CD4-positive, alpha-beta T cell treated with Interleukin-15 for 4 hours (primary cell): Measurements from ENCODE around the gene WARS2.

Source experiments
- DNase-seq: peaks from one replicate; pipeline ENCODE4 v3.0.0-alpha.2; 2020; ENCODE audit warnings: low spot score

Gene WARS2

DNA sequence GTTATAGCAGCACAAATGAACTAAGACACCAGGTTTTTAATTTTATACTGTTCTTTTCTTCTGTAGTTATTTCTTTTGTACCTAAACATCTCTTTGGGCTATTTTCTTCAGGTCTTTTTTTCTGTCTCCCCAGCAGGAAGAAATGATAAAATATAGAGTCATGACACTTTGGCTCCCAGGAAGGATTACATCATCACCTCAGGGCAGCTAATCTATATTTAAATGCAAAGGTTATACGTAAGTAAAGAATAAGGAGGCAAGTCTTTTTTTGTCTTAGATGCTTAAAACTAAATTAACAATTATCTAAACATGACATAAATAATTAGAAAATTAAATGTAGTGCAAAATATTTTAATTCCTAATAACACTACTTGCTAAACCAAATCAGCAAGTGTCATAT, 57.0 kb downstream of the WARS2 start:
- DNase-seq: no peak

DNA sequence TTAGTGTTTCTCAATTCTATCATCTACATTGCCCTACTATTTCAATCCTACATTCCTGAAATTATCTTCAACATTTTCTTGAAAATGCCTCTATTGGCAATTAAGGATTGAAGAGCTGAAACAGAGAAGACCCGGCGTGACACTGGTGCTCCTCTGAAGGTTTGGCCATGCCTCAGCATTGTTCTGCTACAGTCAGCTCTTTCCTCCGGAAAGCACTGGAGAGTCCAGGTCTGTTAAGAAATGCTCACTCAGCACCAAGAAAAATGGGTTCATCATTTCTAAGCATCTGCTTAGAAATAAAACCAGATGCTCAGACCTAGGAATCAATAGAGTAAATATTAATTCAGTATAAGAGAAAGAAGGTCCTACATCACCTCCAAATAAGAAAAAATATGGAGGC, 58.8 kb downstream of the WARS2 start:
- DNase-seq: no peak

DNA sequence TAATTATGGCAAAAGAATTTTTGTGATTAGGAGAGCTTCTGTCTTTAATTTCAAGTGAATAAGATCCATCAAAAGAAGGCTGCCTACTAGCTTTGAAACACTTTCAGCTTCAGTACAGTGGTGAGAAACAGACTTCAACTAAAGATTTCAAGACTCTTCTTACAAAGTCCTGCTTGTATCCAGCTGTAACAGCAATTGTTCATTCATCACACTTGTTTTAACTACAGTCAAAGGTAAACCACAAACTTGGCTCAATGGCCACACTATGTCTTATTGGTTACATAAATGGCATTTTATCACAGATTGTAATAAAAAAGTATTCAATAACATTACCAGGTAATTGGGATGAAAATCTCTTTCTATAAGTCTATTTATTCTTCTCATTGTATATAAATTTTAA, 59.2 kb downstream of the WARS2 start:
- no peak for DNase-seq

DNA sequence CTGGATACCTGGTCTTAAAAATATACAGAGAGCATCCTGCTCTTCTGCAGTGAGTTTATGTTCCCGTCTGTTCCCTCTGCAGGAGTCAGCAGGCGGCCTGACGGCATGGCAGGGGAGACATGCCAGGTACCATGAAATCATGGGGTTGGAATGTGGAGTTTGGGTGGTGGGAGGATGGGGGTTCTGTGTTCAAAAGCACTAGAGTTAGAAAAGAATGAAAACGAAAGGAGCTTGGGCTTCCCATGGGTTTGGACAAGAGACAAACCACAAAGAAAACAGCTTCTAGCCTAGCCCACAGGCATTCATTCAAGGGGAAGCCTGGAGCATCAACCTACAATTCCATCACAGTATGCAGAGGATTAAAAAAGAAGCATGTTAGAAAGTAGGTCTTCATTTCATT, 59.9 kb downstream of the WARS2 start:
- no peak for DNase-seq

DNA sequence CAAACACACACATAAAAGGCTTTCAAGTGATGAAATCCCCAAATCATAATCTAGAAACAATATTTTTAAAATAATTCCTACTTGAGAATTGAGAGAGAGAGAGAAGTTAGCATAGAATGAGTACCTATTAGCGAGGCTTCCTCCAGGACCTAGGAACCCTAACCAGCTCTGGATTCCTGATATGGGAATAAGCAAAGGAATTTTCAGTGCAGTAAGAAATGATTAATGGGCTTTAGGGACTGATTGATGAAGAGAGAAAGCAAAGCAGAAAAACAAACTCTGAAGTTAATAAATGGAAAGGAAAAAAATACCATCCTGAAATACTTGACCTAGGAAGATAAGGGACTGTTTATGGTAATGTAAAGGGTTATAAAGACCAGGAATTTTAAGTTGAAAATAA, 60.6 kb downstream of the WARS2 start:
- DNase-seq: no peak

DNA sequence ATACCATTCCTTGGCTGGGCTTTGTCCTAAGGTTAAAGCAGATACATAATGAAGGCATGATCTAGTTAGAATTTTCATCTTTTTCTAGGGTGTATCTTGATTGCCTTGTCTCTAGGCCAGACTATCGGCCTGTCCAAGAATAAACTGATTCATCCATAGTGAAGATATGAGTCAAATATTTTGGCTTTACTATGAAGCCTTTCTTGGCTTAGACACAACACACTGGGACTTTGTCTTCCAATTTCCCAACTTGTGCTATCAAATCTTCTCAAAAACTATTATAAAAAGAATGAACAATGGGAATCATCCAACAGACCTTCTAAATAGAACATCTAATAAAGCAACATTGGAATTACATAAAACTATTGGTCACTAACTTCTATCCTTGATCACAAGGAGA, 64.8 kb downstream of the WARS2 start:
- no peak for DNase-seq

DNA sequence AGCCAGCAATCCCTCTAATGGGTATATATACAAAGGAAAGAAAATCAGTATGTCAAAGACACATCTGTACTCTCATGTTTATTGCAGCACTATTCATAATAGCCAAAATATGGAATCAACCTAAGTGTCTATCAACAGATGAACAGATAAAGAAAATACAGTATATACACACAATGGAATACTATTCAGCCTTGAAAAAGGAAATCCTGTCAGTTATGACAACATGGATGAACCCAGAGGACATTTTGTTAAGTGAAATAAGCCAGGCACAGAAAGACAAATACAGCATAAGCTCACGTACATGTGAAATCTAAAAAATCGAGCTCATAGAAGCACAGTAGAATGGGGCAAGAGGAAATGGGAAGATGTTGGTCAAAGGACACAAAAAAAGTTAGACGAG, 69.1 kb downstream of the WARS2 start:
- no peak for DNase-seq

DNA sequence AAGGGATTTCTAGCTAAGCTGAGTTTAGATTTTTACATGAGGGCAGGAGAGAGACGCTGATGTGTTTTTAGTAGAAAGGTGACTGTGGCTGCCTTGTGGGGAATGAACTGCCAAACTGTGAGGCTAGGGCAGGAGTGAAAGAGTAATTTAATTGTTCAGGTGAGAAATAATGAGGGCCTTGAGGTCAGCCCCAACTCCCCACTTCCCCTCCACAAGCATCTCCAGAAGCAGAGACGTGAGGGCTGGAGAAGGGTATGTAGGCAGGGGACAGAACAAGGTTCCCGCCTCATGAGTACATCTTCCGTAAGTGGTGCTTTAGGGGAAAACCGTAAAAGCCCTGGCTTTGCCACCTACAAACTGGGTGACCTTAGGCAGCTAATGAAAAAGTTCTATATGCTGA, 70.8 kb downstream of the WARS2 start:
- no peak for DNase-seq

DNA sequence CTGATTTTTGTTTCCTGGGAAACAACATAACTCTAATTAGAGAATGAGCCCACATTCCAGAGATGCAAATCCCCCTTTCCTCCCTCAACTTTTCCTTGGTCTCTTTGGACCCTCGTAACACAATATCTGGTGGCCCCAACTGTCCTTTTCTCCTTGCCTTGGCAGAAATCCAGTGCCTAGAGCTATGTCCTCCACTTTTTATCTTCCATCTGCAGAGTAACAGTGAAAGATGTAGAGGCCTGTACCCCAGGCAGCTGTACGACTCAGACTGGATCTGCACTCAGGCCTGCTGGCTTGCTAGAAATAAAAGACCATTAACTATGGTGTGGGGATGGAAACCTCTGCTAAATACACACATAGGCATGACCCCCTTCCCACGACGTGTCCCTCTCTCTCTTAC, 72.0 kb downstream of the WARS2 start:
- no peak for DNase-seq

DNA sequence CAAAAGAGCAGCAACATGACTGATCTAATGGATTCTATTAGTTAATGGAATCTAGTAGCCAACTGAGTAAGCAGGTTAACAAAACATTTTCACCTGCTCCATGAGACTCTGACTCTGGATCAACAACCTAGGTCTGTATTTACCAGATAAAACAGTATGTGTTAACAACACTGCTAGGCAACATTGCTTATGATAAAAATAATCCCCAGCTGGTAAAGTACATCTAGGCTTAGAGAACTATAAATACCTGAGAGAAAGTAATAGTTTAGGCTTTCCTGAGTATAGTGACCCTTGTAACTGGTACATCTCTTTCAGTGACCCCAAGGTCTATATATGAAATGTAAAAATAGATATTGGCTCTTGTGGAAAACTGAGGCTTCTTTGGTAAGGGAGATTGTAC, 78.8 kb downstream of the WARS2 start:
- DNase-seq: no peak

DNA sequence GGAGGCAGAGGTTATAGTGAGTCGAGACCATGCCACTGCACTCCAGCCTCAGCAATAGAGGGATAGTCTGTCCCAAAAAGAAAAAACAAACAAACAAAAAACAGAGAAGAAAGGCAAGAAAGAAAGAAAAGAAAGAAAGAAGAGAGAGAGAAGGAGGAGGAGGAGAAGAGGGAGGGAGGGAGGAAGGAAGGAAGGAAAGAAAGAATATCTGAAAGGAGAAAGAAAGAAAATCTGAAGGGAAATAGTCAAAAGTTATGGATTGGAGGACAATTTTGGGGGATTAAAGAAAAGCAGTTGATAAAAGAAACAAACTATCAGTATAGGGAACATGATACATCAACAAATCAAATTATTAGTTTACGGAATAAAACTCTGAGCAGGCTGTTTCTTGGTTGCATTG, 84.9 kb downstream of the WARS2 start:
- DNase-seq: no peak

DNA sequence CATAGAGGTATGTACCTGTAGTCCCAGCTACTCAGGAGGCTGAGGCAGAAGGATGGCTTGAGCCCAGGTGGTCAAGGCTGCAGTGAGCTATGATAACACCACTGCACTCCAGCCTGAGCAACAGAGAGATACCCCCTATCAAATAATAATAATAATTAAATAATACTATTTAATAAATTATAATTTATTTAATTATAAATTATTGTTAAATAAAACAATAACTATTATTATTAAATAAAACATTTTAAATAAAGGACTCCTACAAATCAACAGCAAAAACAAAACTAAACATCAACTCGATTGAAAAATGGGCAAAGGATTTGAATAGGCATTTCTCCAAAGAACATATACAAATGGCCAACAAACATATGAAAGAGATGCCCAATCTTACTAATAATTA, 86.5 kb downstream of the WARS2 start:
- DNase-seq: no peak

DNA sequence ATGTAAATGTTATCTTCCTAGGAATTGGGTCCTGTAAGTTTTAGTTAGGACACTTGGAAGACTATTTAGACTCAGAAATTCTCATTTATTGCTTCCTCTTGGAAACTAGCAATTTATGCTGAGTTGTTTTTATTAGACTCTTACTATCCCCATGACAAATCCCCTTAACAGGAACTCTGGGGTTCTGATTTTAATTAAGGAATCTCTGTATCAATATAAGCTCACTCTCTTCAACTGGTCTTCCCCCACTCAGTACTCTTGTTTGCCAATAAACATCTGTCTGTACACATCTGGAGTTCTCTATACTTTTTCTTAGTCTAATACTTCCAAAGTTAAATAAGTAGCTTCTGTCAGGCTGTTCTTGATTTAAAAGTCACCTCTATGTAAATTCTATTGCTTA, 88.2 kb downstream of the WARS2 start:
- no peak for DNase-seq

DNA sequence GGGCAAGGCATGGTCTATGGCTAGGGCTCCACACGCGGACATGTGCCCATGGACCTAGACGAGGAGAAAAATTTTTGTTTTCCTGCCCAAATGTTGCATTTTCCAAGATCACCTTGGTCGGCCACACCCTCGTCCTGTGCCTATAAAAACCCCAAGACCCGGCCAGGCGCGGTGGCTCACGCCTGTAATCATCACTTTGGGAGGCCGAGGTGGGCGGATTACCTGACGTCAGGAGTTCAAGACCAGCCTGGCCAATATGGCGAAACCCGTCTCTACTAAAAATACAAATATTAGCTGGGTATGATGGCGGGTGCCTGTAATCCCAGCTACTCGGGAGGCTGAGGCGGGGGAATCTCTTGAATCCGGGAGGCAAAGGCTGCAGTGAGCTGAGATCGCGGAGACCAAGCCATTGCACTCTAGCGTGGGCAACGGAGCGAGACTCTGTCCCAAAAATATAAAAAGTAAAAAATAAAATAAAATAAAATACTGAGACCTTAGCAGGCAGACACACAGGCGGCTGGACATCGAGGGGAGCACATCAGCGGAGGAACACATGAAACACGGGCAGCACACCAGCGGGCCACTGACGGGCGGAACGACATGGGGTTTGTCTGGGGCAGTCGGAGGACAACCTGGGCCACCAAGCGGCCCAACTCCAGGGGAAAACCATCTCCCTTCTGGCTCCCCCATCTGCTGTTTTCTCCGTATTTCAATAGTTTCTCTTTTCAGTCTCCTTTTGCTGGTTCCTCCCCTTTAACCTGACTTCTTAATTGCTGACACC, 91.6 kb downstream of the WARS2 start:
- no peak for DNase-seq

DNA sequence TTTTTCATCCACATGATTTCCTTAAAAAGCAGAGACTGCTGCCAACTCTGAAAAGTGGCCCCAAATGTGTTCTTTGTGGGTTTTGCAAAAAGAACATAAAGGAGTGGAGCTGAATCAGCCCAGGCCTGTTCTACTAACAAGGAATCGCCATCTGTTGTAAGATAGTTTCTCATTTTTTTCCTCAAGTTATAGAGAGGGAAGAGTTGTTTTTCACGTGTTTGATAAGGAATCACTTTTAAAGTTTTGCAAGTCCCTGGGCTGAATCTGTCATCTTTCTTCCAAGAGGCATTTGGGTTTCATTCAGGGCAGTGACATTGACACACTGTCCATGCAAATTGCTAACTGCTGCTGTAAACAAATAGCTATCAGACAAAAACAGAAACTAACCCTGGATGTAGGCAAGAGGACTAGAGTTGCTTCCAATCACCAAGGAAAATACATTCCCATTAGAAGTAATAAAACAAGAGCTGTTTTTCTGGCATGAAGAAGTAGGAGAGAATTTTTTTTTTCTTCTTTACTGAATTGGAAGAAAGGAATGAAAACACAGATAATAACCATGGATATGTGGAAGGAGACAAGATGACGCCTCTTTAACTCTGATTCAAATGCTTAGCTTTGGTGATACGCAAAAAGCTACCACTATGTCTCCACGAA, 93.5 kb downstream of the WARS2 start:
- DNase-seq: no peak

DNA sequence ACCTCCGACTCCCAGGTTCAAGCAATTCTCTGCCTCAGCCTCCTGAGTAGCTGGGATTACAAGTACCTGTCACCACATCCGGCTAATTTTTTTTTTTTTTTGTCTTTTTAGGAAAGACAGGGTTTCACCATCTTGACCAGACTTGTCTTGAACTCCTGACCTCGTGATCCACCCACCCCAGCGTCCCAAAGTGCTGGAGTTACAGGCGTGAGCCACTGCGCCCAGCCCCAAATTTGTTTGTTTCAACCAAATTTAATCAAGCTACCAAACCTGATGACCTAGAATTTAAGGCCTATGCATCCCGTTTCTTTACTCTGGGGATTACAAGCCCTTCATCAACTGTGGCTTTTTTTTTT, 94.0 kb downstream of the WARS2 start:
- no peak for DNase-seq

DNA sequence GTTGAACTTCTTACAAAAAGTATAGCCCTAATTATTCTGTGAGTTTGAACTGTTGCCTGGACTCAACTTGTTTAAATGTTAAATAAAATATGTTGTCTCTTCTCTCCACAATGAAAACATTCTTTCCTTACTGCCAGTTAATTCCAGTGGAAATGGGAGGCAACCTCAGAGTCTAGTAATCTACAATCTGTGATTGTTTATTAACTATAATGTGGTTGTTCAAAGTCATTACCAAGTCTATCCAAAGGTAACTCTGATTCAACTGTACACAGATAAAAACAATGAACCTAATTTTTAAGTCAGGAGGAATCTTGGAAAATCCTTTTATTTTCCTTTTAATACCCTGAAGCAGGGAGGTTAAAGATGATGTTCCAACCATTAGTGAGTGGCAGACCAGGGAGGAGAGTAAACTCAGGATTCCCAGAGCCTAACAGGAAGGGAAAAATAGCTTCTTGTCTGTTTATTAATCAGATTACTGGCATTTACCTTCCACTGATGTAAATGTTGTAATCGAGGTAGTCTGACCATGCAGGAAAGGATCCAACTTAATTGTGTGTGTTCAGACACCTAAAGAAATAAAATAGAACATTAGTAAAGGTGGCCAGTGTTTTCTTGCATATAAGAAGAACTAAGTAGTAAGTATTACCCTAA, 95.2 kb downstream of the WARS2 start:
- DNase-seq: no peak

DNA sequence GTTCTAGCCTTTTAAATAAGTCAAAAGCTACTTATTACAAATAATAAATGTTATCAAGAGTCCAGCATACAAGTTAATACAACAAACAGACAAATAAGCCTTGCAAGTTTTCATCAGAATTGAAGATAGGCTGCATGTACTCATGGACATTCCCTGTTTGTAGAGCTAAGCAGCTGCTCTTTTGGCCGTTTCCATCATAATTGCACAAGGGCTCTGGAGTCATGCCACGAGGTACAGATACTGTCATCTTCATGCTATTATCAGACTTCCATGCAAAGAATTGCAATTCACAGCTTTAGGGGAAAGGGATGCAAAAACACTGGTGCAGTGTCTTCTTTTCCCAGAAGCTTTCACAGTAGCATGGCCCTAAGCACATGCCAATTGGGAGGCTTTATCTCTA, 99.5 kb downstream of the WARS2 start:
- no peak for DNase-seq

DNA sequence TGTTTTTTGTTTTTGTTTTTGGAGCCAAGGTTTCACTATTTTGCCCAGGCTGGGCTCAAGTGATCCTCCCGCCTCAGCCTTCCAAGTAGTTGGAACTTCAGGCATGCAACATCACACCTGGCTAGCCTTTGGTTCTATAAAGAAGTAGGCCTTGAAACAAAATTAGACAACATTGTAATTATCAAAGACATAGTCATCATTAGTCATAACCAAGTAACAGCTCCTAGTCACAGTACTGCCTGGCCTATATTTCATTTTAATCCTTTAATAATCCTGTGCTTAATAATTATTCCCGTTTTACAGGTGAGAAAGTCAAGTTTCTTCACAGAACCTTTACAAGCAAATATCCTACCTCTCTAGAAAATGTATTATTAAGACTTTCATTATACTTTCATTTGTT, 100.0 kb downstream of the WARS2 start:
- no peak for DNase-seq

DNA sequence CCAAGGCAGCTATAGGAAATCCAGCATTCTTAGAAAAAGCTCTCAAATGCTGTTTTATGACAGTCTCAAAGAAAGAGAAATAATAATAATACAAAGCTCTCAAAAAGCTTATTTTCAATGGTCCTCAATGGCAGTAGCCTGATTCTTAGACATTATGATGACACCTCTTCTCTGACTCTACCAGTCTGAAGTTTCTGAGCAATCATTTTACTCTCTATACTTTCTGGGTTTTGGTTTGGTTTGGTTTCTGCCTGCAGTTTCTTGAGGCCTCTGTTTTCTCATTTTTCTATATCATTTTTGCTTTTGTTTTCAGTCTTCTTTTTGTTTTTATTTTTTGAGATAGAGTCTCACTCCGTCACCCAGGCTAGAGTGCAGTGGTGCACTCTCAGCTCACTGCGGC, 102.1 kb downstream of the WARS2 start:
- no peak for DNase-seq

DNA sequence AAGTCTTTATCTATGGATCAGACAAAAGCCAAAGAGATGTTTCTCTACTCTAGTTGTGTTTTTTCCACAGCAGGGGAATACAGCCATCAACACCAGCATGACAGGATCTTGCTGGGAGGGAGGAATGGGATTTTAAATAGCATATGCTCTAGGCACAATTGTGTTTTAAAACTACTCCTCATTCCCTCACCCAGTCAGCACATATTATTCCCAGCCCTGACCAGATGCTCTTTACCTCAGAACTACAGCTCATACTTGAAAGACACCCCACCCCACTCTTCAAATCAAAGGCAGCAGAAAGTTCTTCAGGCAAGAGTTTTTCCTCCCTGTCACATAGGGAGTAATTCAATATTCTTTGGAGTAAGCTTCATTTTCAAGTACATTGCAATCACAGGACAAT, 106.1 kb downstream of the WARS2 start:
- DNase-seq: no peak

DNA sequence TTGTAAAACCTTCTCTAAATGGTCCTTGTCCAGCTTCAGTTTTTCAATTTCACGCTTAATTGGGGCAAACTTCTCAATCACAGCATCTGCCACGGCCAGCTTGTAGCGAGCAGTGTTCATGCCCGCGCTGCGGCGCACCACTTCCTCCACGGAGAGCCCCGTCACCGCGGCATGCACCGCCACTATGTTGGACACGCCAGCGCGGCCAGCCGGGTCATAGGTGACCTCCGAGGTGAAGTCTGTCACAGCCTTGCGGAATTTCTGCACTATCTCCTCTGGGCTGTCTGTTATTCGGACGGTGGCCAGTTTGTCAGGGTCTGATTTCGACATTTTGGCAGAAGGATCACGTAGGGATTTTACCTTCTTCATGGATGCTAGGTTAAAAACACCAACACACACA, 107.5 kb downstream of the WARS2 start:
- DNase-seq: no peak

DNA sequence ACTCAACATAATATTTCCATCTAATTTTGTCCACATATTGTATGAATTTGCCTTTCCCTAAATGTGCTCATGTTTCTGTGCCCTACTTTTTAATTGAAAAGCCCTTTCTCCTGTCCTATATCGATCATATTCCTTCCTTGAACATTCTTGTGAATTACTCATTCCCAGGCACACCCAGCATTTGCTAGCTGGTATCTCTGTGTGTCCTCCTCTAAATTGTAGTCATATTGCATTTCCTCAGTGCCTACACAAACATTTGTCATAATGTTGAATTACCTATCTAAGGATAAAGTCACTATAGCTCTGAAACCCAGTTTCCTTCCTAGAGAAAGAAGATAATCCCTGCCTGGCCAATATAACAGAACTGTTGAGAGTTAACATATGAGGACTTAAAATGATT, 112.7 kb downstream of the WARS2 start:
- no peak for DNase-seq

DNA sequence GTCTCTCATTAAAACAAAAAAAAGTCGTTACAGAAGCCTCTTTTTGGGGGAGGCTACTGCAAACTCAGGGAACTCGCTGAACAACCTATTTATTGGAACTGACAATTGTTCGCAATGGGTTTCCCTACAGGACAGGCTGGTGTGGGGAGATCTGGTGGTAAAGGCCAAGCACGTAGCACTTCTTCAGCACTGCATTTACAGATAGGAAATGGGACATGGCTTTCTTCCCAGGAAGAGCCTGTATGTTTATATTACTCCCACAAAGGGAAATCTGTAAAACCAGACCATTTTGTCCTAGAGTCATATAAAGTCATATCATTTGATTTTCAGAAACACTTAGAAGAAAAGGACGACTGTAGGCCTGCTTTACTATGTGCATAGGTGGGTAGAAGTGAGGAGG, 113.5 kb downstream of the WARS2 start:
- DNase-seq: no peak
